DND-41 (cell line): ENCODE results near the gene ITSN1.
"Not testable (repeated sequence)": the region's sequence is repeated elsewhere in the genome, so short reads cannot be mapped to it uniquely, and the experiment has no call there.

ENCODE experiments used
- ATAC-seq: fragments of 200-7000 bp; cut with Tn5 transposase; 3 replicates; pipeline ENCODE4 v1.9.1; 2021; ENCODE audit warnings: low read depth; ENCODE audit not compliant: insufficient read depth
- DNase-seq: peaks from one replicate; pipeline ENCODE4 v3.0.0-alpha.2; 2020
- H2AFZ ChIP-seq: 2 replicates; pipeline ENCODE4 v1.6.0; 2012; ENCODE audit warnings: low read depth, low read length
- H3K27ac ChIP-seq: 2 replicates; pipeline ENCODE4 v1.5.1; 2012; ENCODE audit warnings: low read length, inconsistent platforms
- H3K27me3 ChIP-seq: fragments of 200-600 bp; sonication (generic); 2 replicates; pipeline ENCODE4 v1.6.0; 2012; ENCODE audit warnings: low read length, mild to moderate bottlenecking, inconsistent platforms; ENCODE audit not compliant: insufficient read depth, poor library complexity
- H3K36me3 ChIP-seq: 2 replicates; pipeline ENCODE4 v1.5.1; 2012; ENCODE audit warnings: low read length, inconsistent platforms; ENCODE audit not compliant: insufficient read depth
- H3K4me1 ChIP-seq: 2 replicates; pipeline ENCODE4 v1.5.1; 2012; ENCODE audit warnings: mild to moderate bottlenecking, low read length; ENCODE audit not compliant: insufficient read depth
- H3K4me2 ChIP-seq: 2 replicates; pipeline ENCODE4 v1.6.0; 2012; ENCODE audit warnings: mild to moderate bottlenecking, moderate library complexity, low read length, inconsistent platforms; ENCODE audit not compliant: insufficient read depth
- H3K4me3 ChIP-seq, 2 experiments: fragments of 200-600 bp in 1 of 2; shearing (Covaris generic) in 1 of 2; 2 replicates each; pipeline ENCODE4 v1.5.1; 2012 to 2016; ENCODE audit warnings: inconsistent platforms in 2 of 2, low read length in 2 of 2, mild to moderate bottlenecking in 2 of 2, low read depth in 1 of 2, moderate library complexity in 1 of 2
- H3K79me2 ChIP-seq: 2 replicates; pipeline ENCODE4 v1.6.0; 2012; ENCODE audit warnings: low read length, inconsistent platforms; ENCODE audit not compliant: insufficient read depth
- H3K9ac ChIP-seq: 2 replicates; pipeline ENCODE4 v1.6.0; 2012; ENCODE audit warnings: low read depth, mild to moderate bottlenecking, inconsistent platforms, low read length, moderate library complexity
- H3K9me3 ChIP-seq: 2 replicates; pipeline ENCODE4 v1.5.1; 2012; ENCODE audit warnings: low read length, moderate library complexity, mild to moderate bottlenecking, inconsistent platforms; ENCODE audit not compliant: insufficient read depth, severe bottlenecking
- H4K20me1 ChIP-seq: 2 replicates; pipeline ENCODE4 v1.6.0; 2012; ENCODE audit warnings: low read length; ENCODE audit not compliant: insufficient read depth
- CTCF ChIP-seq: IDR thresholded peaks from 2 replicates; pipeline ENCODE4 v1.5.1; 2012; ENCODE audit warnings: borderline replicate concordance, low read length, moderate library complexity, mild to moderate bottlenecking; ENCODE audit not compliant: poor library complexity, severe bottlenecking; ENCODE audit errors: extremely low read depth
- EZH2 ChIP-seq: IDR thresholded peaks from 3 replicates; pipeline ENCODE4 v1.6.1; 2012; ENCODE audit warnings: borderline replicate concordance, low read depth, mild to moderate bottlenecking, moderate library complexity, low read length, inconsistent platforms; ENCODE audit not compliant: severe bottlenecking

The ITSN1 gene

DNA sequence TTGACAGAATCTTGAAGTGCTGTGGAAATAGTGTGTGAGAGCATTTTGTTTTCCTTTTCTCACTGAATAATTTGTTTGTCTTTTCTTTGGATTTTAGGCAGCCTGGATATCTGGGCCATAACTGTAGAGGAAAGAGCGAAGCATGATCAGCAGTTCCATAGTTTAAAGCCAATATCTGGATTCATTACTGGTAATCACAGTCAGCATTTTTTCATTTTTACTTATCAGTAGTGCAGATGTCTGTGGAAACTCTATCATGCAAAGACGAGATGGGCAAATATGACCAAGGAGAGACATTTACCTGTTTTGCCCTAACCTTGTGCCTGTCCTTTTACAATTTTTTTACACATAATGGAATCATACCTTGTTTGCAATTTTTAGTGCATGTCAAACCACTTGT lies 78.8 kb downstream of the ITSN1 start:
- no peaks in the 10 kb centered on the region for H3K79me2 ChIP-seq
- H3K27ac ChIP-seq: no peak overlapping the region
- no peaks in the 10 kb centered on the region for H3K27me3 ChIP-seq
- H3K4me3 ChIP-seq: no peak overlapping the region
- no peaks in the 10 kb centered on the region for H3K4me1 ChIP-seq
- H3K9me3 ChIP-seq: no peaks in the 10 kb centered on the region
- 0 out of 2 replicates have a peak, but pooled peaks cover 11% of the 10 kb centered on the region for H3K36me3 ChIP-seq
- 0 out of 2 replicates have a peak, but pooled peaks cover 2% of the 10 kb centered on the region for H4K20me1 ChIP-seq
- TF ChIP-seq EZH2 (no peak), CTCF (no peak)
- DNase-seq: no peak
- ATAC-seq: no peak
- no peak overlapping the region for H2AFZ ChIP-seq
- H3K9ac ChIP-seq: no peak overlapping the region
- H3K4me2 ChIP-seq: no peak overlapping the region

DNA sequence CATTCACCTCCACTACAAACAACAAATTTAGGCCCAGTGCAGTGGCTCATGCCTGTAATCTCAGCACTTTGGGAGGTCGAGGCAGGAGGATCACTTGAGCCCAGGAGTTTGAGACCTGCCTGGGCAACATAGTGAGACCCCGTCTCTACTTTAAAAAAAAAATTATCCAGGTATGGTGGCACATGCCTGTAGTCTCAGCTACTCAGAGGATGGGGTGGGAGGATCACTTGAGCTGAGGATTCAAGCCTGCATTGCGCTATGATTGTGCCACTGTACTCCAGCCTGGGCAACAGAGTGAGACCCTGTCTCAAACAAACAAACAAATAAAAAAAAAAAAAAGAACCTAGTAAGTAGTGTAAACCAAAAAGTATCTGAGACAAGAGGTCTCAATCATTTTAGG lies 86.8 kb downstream of the ITSN1 start:
- not testable (repeated sequence) for H3K27ac ChIP-seq, H3K9ac ChIP-seq, H3K4me1 ChIP-seq, ATAC-seq, H3K79me2 ChIP-seq, H3K27me3 ChIP-seq, DNase-seq, H3K4me2 ChIP-seq, H2AFZ ChIP-seq, H3K36me3 ChIP-seq, H3K4me3 ChIP-seq, H4K20me1 ChIP-seq, H3K9me3 ChIP-seq

DNA sequence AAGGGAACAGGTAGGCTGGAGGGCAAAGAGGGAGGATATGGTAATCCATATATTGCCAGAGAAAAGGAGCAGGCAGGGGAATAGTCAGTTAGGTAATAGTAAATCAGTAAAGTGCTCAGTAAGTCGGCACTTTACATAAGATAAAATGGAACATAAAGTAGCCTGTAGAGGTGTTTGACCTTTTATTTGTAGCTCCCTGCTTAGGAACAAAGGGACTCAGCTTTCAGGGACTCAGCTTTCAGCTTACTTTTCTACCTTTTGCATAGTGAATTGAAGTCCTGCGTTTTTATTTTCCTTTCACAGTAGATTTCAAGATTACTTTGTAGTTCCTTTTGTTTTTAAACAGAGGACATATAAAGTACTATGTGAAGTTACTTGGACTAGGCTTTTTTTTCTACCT lies 87.3 kb downstream of the ITSN1 start:
- no peak for DNase-seq
- H4K20me1 ChIP-seq: no peaks in the 10 kb centered on the region
- no peaks in the 10 kb centered on the region for H3K9me3 ChIP-seq
- no peak overlapping the region for H3K4me3 ChIP-seq
- H3K79me2 ChIP-seq: no peaks in the 10 kb centered on the region
- no peak overlapping the region for H2AFZ ChIP-seq
- H3K27me3 ChIP-seq: no peaks in the 10 kb centered on the region
- H3K9ac ChIP-seq: no peak overlapping the region
- 0 out of 2 replicates have a peak, but pooled peaks cover 2% of the 10 kb centered on the region for H3K36me3 ChIP-seq
- no peak for TF ChIP-seq CTCF
- no peak for TF ChIP-seq EZH2
- no peak overlapping the region for H3K4me2 ChIP-seq
- ATAC-seq: no peak
- no peaks in the 10 kb centered on the region for H3K4me1 ChIP-seq
- H3K27ac ChIP-seq: no peak overlapping the region

DNA sequence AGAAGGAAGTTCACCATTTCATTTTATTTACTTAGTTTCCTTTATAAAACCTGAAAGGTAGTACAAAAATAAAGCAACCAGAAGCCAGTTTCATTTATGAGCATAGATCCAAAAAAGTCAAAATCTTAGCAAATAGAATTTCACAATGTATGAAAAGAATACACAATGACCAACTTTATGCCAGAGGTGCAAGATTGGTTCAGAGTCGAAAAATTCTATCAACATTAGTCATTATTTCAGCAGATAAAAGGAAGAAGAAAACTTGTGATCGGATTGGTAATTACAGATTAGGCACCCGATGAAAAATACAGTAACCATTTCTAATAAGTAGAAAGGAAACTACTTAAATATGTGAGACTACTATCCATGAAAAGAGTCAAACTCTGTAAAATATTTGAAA lies 89.1 kb downstream of the ITSN1 start:
- TF ChIP-seq EZH2: no peak
- TF ChIP-seq CTCF: no peak
- H4K20me1 ChIP-seq: no peaks in the 10 kb centered on the region
- H3K9ac ChIP-seq: no peak overlapping the region
- H3K27ac ChIP-seq: no peak overlapping the region
- H3K79me2 ChIP-seq: no peaks in the 10 kb centered on the region
- no peak overlapping the region for H2AFZ ChIP-seq
- ATAC-seq (no peak), DNase-seq (no peak)
- H3K27me3 ChIP-seq: no peaks in the 10 kb centered on the region
- H3K9me3 ChIP-seq: no peaks in the 10 kb centered on the region
- H3K4me3 ChIP-seq: no peak overlapping the region
- no peak overlapping the region for H3K4me2 ChIP-seq
- H3K4me1 ChIP-seq: no peaks in the 10 kb centered on the region
- H3K36me3 ChIP-seq: no peaks in the 10 kb centered on the region
